Neural crest cell (in vitro differentiated cells): ENCODE data around the gene IP6K2. TPM values are rescaled to one million over a fixed set of nuclear protein-coding genes. Genes with fewer than 3 reads are reported as not detected.

Experiments
- DNase-seq: peaks from one replicate; pipeline ENCODE4 v3.0.0; 2021; ENCODE audit warnings: low read depth, mixed read lengths, low spot score
- H3K27ac Mint-ChIP-seq: one replicate; pipeline ENCODE4 v1.8.0; 2021; ENCODE audit warnings: mild to moderate bottlenecking, mixed read lengths; ENCODE audit not compliant: unreplicated experiment
- H3K27me3 Mint-ChIP-seq: 2 replicates; pipeline ENCODE4 v1.8.0; 2021; ENCODE audit warnings: low read depth, mild to moderate bottlenecking, mixed read lengths
- H3K36me3 Mint-ChIP-seq: 2 replicates; pipeline ENCODE4 v1.8.0; 2021; ENCODE audit warnings: low read depth, mild to moderate bottlenecking, mixed read lengths
- H3K4me1 Mint-ChIP-seq: 2 replicates; pipeline ENCODE4 v1.8.0; 2021; ENCODE audit warnings: mixed read lengths
- H3K4me3 Mint-ChIP-seq: one replicate; pipeline ENCODE4 v1.8.0; 2021; ENCODE audit warnings: mild to moderate bottlenecking, mixed read lengths
- H3K9me3 Mint-ChIP-seq: 2 replicates; pipeline ENCODE4 v1.8.0; 2021; ENCODE audit warnings: mixed read lengths
- CTCF ChIP-seq: fragments of 200-600 bp; sonication (generic); conservative IDR thresholded peaks from 2 replicates; pipeline ENCODE4 v1.5.0; 2021; ENCODE audit warnings: antibody characterized with exemption, mild to moderate bottlenecking
- total RNA-seq: library from RNA; stranded (reverse); gene quantifications from 2 replicates; pipeline ENCODE4 v1.2.1, GENCODE V29; 2021

Gene IP6K2
- total RNA-seq, 1 donor from 2014 or later = 139 TPM

GRCh38 chr3:48702320-48702920, 14.6 kb downstream of the IP6K2 start:
- H3K27me3 Mint-ChIP-seq = no peaks in the 10 kb centered on the region
- H3K36me3 Mint-ChIP-seq = peaks cover 9% of the 10 kb centered on the region
- H3K4me3 Mint-ChIP-seq = no peak overlapping the region
- H3K4me1 Mint-ChIP-seq = peaks cover 15% of the 10 kb centered on the region
- H3K9me3 Mint-ChIP-seq = no peaks in the 10 kb centered on the region
- no peak for TF ChIP-seq CTCF
- DNase-seq = no peak
- H3K27ac Mint-ChIP-seq = no peak overlapping the region

GRCh38 chr3:48700731-48701405, 16.2 kb downstream of the IP6K2 start:
- H3K9me3 Mint-ChIP-seq = no peaks in the 10 kb centered on the region
- no peak for DNase-seq
- peaks cover 22% of the 10 kb centered on the region for H3K4me1 Mint-ChIP-seq
- peaks cover 13% of the 10 kb centered on the region for H3K36me3 Mint-ChIP-seq
- H3K27me3 Mint-ChIP-seq = no peaks in the 10 kb centered on the region
- no peak overlapping the region for H3K4me3 Mint-ChIP-seq
- H3K27ac Mint-ChIP-seq = no peak overlapping the region
- no peak for TF ChIP-seq CTCF

- DNase-seq = no peak
- TF ChIP-seq CTCF = no peak
- H3K9me3 Mint-ChIP-seq = no peaks in the 10 kb centered on the region
- H3K4me1 Mint-ChIP-seq = peaks cover 27% of the 10 kb centered on the region
- H3K27ac Mint-ChIP-seq = peak overlapping the region; percentile 35
- peaks cover 21% of the 10 kb centered on the region for H3K36me3 Mint-ChIP-seq
- H3K4me3 Mint-ChIP-seq = no peak overlapping the region
- H3K27me3 Mint-ChIP-seq = no peaks in the 10 kb centered on the region
Measured at GRCh38 chr3:48698891-48699290, 18.1 kb downstream of the IP6K2 start.

- Mint-ChIP-seq H3K36me3 (peaks cover 23% of the 10 kb centered on the region), H3K4me1 (peaks cover 27% of the 10 kb centered on the region), H3K27ac (no peak overlapping the region), H3K9me3 (no peaks in the 10 kb centered on the region), H3K4me3 (no peak overlapping the region), H3K27me3 (no peaks in the 10 kb centered on the region)
- no peak for TF ChIP-seq CTCF
- DNase-seq = no peak
Measured at GRCh38 chr3:48697952-48698351, 19.1 kb downstream of the IP6K2 start.

GRCh38 chr3:48696601-48697000, 20.4 kb downstream of the IP6K2 start:
- no peak overlapping the region for H3K4me3 Mint-ChIP-seq
- H3K27ac Mint-ChIP-seq = no peak overlapping the region
- TF ChIP-seq CTCF = no peak
- no peaks in the 10 kb centered on the region for H3K9me3 Mint-ChIP-seq
- peaks cover 19% of the 10 kb centered on the region for H3K36me3 Mint-ChIP-seq
- no peak for DNase-seq
- no peaks in the 10 kb centered on the region for H3K27me3 Mint-ChIP-seq
- peaks cover 21% of the 10 kb centered on the region for H3K4me1 Mint-ChIP-seq
